ENCODE data around the gene PRSS22.

- TF ChIP-seq CTCF (IDR thresholded peaks at IDR 0.05) (no peak), POLR2A (IDR thresholded peaks at IDR 0.05) (no peak), POLR2AphosphoS5 (IDR thresholded peaks at IDR 0.05) (no peak)
These were observed 22.0 kb upstream of the PRSS22 start for GRCh38 chr16:2879854-2880508.

Data from prostate gland (tissue), 2 donors.